ENCODE measurements around the gene KCNQ4.

The KCNQ4 gene

GRCh38 chr1:40853113-40853884, 69.7 kb downstream of the KCNQ4 start:
- TF ChIP-seq, protein P1, sequence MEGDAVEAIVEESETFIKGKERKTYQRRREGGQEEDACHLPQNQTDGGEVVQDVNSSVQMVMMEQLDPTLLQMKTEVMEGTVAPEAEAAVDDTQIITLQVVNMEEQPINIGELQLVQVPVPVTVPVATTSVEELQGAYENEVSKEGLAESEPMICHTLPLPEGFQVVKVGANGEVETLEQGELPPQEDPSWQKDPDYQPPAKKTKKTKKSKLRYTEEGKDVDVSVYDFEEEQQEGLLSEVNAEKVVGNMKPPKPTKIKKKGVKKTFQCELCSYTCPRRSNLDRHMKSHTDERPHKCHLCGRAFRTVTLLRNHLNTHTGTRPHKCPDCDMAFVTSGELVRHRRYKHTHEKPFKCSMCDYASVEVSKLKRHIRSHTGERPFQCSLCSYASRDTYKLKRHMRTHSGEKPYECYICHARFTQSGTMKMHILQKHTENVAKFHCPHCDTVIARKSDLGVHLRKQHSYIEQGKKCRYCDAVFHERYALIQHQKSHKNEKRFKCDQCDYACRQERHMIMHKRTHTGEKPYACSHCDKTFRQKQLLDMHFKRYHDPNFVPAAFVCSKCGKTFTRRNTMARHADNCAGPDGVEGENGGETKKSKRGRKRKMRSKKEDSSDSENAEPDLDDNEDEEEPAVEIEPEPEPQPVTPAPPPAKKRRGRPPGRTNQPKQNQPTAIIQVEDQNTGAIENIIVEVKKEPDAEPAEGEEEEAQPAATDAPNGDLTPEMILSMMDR (IDR thresholded peaks at IDR 0.05; ENCODE audit: low read depth, low read length, missing control alignments) = no peak
- no peak overlapping the region for H3K4me3 ChIP-seq (ENCODE audit: low read depth, low read length)
- DNase-seq (ENCODE audit: low read depth) = no peak

DNA sequence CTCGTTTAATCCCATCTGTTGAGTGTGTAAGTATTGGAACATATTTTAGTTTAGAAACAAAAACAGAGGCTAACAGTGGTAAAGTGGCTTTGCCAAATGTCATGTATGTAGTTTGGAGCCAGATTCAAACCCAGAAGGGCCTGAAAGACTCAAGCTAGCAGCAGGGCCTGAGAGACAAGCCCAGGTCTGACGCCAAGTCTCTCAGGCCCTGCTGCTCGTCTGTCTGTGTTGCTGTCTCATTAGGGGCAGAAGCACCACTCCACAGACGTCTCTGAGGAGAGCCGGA, 70.2 kb downstream of the KCNQ4 start:
- DNase-seq (ENCODE audit: low read depth) = no peak
- TF ChIP-seq, protein P1 (IDR thresholded peaks at IDR 0.05; ENCODE audit: low read depth, low read length, missing control alignments) = no peak
- H3K4me3 ChIP-seq (ENCODE audit: low read depth, low read length) = no peak overlapping the region

DNA sequence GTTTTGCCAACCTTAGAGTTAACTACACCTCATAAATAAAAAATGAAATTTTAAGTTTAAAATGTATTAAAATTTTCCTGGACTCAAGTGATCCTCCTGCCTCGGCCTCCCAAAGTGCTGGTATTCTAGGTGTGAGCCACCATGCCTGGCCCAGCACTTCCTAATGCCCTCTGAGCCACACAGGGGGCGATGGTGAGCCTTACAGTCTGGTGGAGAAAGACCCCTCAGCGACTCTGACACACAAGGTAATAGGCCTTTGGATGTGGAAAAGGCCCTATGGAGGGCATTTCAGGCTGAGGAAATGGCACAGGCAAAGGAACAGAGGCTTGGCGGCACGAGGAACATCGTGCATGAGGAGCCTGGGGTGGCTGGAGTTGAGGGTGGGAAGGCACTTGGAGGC, 71.9 kb downstream of the KCNQ4 start:
- TF ChIP-seq, protein P1 (IDR thresholded peaks at IDR 0.05; ENCODE audit: low read depth, low read length, missing control alignments) = peak; percentile 43
- no peak for DNase-seq (ENCODE audit: low read depth)

DNA sequence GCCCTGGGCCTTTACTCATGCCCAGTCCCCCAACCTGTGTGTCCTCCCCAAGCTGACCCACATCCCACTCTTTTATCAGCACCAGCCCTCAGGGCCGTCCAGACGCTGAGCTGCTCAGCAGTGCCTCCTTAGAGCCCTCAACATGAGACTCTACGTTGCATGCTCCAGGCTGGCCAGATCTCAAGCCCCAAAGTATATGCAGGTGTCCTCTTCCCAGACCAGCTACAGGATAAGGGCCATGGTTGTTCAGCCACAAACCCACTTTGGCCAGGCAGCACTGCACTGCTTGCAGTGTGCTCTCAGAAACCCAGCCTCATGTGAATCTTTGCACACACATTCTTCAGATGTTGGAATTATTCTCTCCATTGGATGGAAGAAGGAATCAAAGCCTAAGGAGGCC, 72.5 kb downstream of the KCNQ4 start:
- H3K4me3 ChIP-seq (ENCODE audit: low read depth, low read length) = no peak overlapping the region
- TF ChIP-seq, protein P1 (IDR thresholded peaks at IDR 0.05; ENCODE audit: low read depth, low read length, missing control alignments) = no peak
- DNase-seq (ENCODE audit: low read depth) = no peak

More for the DNA sequence above, 71.9 kb downstream of the KCNQ4 start:
- H3K4me3 ChIP-seq (ENCODE audit: low read depth, low read length) = no peak overlapping the region

DNA sequence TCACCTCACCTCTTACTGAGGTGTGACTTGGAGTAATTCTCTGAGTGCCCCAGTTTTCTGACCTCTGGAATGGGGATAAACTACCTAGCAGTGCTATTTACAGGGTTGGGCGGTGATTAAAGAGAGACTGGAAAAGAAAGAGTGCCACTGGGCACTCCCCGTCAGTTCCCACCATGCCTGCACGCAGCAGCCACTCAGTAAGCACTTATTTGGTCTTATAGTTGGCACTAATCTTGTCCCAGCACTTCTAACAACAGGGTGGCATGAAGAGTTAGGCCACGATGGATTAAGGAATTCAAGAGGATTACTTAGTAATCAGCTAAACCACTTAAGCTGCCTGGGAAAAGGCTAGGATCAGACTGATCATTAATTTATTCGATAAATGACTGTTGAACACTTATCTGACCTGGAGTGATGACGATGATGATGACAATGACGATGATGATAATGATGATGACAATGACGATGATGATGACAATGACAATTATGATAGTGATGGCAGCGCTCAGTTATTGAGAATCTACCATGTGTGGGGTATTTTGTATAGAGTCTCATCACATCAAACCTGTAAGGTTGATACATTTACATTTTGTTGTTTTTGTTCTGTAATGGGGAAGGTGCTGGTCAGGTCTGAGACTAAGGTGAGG, 73.2 kb downstream of the KCNQ4 start:
- H3K4me3 ChIP-seq (ENCODE audit: low read depth, low read length) = no peak overlapping the region
- TF ChIP-seq, protein P1 (IDR thresholded peaks at IDR 0.05; ENCODE audit: low read depth, low read length, missing control alignments) = no peak
- DNase-seq (ENCODE audit: low read depth) = no peak

DNA sequence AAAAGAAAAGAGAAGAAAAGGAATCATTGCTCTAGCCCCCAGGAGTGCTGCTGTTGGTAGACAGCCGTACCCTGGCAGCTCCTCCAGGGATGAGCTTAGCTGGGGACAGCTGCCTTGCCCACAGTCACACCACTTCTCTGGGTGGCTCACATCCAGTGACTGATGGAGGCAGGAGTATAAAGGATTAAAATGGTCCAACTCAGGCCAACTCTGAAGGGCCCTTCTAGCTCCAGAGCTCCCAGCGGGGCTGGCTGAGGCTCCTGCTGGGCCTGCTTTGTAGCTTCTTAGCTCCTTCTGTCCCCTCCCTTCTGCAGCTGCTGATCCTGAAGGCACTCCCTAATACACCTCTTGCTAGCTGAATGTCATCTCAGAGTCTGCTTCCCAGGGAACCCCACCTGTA, 74.2 kb downstream of the KCNQ4 start:
- TF ChIP-seq, protein P1 (IDR thresholded peaks at IDR 0.05; ENCODE audit: low read depth, low read length, missing control alignments) = no peak
- H3K4me3 ChIP-seq (ENCODE audit: low read depth, low read length) = no peak overlapping the region
- DNase-seq (ENCODE audit: low read depth) = no peak
